ENCODE data around the gene GPSM3. TPM values are rescaled to one million over a fixed set of nuclear protein-coding genes. Genes with fewer than 3 reads are reported as not detected.

Gene GPSM3
- total and polyA plus RNA-seq, 2 of the 13 experiments (the other 11 are each of a cell fraction or from before 2014, with no cell fraction given): 0.18 to 6.2 TPM

- TF ChIP-seq, protein P1, sequence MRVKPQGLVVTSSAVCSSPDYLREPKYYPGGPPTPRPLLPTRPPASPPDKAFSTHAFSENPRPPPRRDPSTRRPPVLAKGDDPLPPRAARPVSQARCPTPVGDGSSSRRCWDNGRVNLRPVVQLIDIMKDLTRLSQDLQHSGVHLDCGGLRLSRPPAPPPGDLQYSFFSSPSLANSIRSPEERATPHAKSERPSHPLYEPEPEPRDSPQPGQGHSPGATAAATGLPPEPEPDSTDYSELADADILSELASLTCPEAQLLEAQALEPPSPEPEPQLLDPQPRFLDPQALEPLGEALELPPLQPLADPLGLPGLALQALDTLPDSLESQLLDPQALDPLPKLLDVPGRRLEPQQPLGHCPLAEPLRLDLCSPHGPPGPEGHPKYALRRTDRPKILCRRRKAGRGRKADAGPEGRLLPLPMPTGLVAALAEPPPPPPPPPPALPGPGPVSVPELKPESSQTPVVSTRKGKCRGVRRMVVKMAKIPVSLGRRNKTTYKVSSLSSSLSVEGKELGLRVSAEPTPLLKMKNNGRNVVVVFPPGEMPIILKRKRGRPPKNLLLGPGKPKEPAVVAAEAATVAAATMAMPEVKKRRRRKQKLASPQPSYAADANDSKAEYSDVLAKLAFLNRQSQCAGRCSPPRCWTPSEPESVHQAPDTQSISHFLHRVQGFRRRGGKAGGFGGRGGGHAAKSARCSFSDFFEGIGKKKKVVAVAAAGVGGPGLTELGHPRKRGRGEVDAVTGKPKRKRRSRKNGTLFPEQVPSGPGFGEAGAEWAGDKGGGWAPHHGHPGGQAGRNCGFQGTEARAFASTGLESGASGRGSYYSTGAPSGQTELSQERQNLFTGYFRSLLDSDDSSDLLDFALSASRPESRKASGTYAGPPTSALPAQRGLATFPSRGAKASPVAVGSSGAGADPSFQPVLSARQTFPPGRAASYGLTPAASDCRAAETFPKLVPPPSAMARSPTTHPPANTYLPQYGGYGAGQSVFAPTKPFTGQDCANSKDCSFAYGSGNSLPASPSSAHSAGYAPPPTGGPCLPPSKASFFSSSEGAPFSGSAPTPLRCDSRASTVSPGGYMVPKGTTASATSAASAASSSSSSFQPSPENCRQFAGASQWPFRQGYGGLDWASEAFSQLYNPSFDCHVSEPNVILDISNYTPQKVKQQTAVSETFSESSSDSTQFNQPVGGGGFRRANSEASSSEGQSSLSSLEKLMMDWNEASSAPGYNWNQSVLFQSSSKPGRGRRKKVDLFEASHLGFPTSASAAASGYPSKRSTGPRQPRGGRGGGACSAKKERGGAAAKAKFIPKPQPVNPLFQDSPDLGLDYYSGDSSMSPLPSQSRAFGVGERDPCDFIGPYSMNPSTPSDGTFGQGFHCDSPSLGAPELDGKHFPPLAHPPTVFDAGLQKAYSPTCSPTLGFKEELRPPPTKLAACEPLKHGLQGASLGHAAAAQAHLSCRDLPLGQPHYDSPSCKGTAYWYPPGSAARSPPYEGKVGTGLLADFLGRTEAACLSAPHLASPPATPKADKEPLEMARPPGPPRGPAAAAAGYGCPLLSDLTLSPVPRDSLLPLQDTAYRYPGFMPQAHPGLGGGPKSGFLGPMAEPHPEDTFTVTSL (CRISPR knock-in tag; IDR thresholded peaks at IDR 0.05; ENCODE audit: borderline replicate concordance): no peak
- TF ChIP-seq, protein P2, sequence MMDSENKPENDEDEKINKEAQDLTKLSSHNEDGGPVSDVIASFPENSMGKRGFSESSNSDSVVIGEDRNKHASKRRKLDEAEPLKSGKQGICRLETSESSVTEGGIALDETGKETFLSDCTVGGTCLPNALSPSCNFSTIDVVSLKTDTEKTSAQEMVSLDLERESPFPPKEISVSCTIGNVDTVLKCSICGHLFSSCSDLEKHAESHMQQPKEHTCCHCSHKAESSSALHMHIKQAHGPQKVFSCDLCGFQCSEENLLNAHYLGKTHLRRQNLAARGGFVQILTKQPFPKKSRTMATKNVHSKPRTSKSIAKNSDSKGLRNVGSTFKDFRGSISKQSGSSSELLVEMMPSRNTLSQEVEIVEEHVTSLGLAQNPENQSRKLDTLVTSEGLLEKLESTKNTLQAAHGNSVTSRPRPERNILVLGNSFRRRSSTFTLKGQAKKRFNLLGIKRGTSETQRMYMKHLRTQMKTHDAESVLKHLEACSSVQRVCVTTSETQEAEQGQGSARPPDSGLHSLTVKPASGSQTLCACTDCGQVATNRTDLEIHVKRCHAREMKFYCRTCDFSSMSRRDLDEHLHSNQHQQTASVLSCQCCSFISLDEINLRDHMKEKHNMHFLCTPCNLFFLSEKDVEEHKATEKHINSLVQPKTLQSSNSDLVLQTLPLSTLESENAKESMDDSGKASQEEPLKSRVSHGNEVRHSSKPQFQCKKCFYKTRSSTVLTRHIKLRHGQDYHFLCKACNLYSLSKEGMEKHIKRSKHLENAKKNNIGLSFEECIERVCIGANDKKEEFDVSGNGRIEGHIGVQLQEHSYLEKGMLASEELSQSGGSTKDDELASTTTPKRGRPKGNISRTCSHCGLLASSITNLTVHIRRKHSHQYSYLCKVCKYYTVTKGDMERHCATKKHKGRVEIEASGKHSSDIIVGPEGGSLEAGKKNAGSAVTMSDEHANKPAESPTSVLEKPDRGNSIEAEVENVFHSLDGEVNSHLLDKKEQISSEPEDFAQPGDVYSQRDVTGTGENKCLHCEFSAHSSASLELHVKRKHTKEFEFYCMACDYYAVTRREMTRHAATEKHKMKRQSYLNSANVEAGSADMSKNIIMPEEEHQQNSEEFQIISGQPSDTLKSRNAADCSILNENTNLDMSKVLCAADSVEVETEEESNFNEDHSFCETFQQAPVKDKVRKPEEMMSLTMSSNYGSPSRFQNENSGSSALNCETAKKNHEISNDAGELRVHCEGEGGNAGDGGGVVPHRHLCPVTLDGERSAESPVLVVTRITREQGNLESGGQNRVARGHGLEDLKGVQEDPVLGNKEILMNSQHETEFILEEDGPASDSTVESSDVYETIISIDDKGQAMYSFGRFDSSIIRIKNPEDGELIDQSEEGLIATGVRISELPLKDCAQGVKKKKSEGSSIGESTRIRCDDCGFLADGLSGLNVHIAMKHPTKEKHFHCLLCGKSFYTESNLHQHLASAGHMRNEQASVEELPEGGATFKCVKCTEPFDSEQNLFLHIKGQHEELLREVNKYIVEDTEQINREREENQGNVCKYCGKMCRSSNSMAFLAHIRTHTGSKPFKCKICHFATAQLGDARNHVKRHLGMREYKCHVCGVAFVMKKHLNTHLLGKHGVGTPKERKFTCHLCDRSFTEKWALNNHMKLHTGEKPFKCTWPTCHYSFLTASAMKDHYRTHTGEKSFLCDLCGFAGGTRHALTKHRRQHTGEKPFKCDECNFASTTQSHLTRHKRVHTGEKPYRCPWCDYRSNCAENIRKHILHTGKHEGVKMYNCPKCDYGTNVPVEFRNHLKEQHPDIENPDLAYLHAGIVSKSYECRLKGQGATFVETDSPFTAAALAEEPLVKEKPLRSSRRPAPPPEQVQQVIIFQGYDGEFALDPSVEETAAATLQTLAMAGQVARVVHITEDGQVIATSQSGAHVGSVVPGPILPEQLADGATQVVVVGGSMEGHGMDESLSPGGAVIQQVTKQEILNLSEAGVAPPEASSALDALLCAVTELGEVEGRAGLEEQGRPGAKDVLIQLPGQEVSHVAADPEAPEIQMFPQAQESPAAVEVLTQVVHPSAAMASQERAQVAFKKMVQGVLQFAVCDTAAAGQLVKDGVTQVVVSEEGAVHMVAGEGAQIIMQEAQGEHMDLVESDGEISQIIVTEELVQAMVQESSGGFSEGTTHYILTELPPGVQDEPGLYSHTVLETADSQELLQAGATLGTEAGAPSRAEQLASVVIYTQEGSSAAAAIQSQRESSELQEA (CRISPR knock-in tag; IDR thresholded peaks at IDR 0.05; ENCODE audit: not compliant biosample characterization): no peak
- no peak for TF ChIP-seq NKX3-1 (CRISPR knock-in tag; IDR thresholded peaks at IDR 0.05)
- TF ChIP-seq ZBTB42 (CRISPR knock-in tag; IDR thresholded peaks at IDR 0.05): no peak
- no peak for TF ChIP-seq RARG (CRISPR knock-in tag; IDR thresholded peaks at IDR 0.05; ENCODE audit: low read depth)
- TF ChIP-seq HMG20A (CRISPR knock-in tag; IDR thresholded peaks at IDR 0.05; ENCODE audit: borderline replicate concordance): no peak
- TF ChIP-seq ZBTB8A (CRISPR knock-in tag; IDR thresholded peaks at IDR 0.05; ENCODE audit: borderline replicate concordance, low read depth): 0 out of 2 replicates have a peak, but pooled peaks have one; percentile 70
- TF ChIP-seq KDM5B (CRISPR knock-in tag; IDR thresholded peaks at IDR 0.05; ENCODE audit: borderline replicate concordance): peak; percentile 27; the same call in 1 of the 2 replicates
- TF ChIP-seq RBFOX2 (IDR thresholded peaks at IDR 0.05; ENCODE audit: low read depth, low read length): no peak; the same call in 1 of the 2 replicates
- TF ChIP-seq ZNF160 (CRISPR knock-in tag; IDR thresholded peaks at IDR 0.05): no peak
- no peak for TF ChIP-seq CC2D1A (CRISPR knock-in tag; IDR thresholded peaks at IDR 0.05)
- TF ChIP-seq ZNF761 (CRISPR knock-in tag; conservative IDR thresholded peaks at IDR 0.05): 0 out of 2 replicates have a peak, but pooled peaks have one; percentile 49
- TF ChIP-seq, protein P3, sequence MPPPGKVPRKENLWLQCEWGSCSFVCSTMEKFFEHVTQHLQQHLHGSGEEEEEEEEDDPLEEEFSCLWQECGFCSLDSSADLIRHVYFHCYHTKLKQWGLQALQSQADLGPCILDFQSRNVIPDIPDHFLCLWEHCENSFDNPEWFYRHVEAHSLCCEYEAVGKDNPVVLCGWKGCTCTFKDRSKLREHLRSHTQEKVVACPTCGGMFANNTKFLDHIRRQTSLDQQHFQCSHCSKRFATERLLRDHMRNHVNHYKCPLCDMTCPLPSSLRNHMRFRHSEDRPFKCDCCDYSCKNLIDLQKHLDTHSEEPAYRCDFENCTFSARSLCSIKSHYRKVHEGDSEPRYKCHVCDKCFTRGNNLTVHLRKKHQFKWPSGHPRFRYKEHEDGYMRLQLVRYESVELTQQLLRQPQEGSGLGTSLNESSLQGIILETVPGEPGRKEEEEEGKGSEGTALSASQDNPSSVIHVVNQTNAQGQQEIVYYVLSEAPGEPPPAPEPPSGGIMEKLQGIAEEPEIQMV (CRISPR knock-in tag; IDR thresholded peaks at IDR 0.05; ENCODE audit: low read depth): no peak
- no peak for TF ChIP-seq PHB2 (IDR thresholded peaks at IDR 0.05; ENCODE audit: partially characterized antibody)
Observed at GRCh38 chr6:32177183-32177787, 15.2 kb downstream of the GPSM3 start (continued).
